Measurements from ENCODE around the gene CDH23. TPM values are rescaled to one million over a fixed set of nuclear protein-coding genes. Genes with fewer than 3 reads are reported as not detected.
A peak's percentile ranks its signal among the peaks of the same experiment; 100 is the strongest.
"Not testable (repeated sequence)": the region's sequence is repeated elsewhere in the genome, so short reads cannot be mapped to it uniquely, and the experiment has no call there.

Gene CDH23
- total and polyA plus RNA-seq, 10 donors: 2.0 to 19.9 (median 11.0) TPM

DNA sequence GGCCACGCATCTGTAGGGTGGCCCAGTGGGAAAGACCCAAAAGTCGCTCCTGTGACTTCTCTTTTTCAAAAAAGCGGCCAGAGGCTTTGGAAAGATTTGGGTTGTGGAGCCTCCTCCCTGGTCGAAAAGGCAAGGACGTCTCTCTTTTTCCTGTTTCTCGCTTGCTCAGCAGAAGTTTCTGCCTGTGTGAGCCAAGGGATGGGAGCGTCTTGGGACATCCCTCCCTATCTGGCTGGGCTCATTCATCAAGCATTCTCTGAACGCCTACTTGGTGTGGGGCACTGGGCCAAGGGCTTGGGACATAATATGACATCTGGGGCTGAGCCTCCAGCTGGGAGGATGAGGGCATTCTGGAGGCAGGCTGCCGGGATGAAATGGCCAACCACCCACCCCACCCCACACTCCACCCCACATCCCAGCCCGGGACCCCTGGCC, 201.9 kb downstream of the CDH23 start:
- peak overlapping the region; percentile 75 to 93 (median 86) for H3K27ac ChIP-seq
- no peak for DNase-seq
- 35 to 54% (median 41%) methylated on average over 10 of the region's 10 CpGs for WGBS, 5 donors
- H3K4me1 ChIP-seq: peaks cover 13 to 60% (median 35%) of the 10 kb centered on the region in 6 donors
- no peaks in the 10 kb centered on the region for H3K27me3 ChIP-seq (replicated peaks in 1 of 7)
- no peaks in the 10 kb centered on the region for H3K36me3 ChIP-seq
- no peaks in the 10 kb centered on the region for H3K9me3 ChIP-seq
- peak overlapping the region in 1 of 8 donors; percentile 21 for H3K4me3 ChIP-seq
- peak in 2 of 3 donors; percentile 44 to 77 for TF ChIP-seq POLR2AphosphoS5 (IDR thresholded peaks at IDR 0.05)
- TF ChIP-seq, protein P1, sequence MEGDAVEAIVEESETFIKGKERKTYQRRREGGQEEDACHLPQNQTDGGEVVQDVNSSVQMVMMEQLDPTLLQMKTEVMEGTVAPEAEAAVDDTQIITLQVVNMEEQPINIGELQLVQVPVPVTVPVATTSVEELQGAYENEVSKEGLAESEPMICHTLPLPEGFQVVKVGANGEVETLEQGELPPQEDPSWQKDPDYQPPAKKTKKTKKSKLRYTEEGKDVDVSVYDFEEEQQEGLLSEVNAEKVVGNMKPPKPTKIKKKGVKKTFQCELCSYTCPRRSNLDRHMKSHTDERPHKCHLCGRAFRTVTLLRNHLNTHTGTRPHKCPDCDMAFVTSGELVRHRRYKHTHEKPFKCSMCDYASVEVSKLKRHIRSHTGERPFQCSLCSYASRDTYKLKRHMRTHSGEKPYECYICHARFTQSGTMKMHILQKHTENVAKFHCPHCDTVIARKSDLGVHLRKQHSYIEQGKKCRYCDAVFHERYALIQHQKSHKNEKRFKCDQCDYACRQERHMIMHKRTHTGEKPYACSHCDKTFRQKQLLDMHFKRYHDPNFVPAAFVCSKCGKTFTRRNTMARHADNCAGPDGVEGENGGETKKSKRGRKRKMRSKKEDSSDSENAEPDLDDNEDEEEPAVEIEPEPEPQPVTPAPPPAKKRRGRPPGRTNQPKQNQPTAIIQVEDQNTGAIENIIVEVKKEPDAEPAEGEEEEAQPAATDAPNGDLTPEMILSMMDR (IDR thresholded peaks at IDR 0.05 in 8 of 11, conservative IDR thresholded peaks at IDR 0.05 in 3 of 11): peak in 1 of 11 experiments; percentile 6
- no peak for TF ChIP-seq POLR2A (IDR thresholded peaks at IDR 0.05)
- intact Hi-C loops (cut with DNase I; ENCODE audit: low total_unique reads): no loop called here

DNA sequence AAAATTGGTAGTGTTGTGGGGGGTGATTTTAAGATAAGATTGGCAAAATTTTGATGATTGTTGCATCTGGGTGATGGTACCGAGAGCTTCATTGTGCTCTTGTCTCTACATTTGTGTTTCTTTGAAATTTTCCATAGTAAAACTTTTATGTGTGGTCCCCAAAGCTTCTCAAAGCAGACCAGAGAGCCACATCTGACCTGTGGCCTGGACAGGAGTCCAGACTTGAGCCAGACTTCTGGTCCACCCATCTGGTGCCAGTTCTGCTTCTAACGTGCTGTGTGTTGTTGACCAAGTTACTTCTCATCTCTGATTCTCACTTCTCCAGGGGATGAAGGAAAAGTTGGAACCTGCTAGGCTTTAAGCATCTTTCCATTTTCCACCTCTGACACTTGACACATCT, 202.8 kb downstream of the CDH23 start:
- Histone ChIP-seq H3K27ac (peak overlapping the region in 6 of 8 donors; percentile 20 to 93 (median 85)), H3K4me1 (peaks cover 13 to 60% (median 34%) of the 10 kb centered on the region in 6 donors), H3K4me3 (no peak overlapping the region), H3K36me3 (no peaks in the 10 kb centered on the region), H3K27me3 (replicated peaks in 1 of 7) (no peaks in the 10 kb centered on the region), H3K9me3 (no peaks in the 10 kb centered on the region)
- intact Hi-C loops (cut with DNase I; ENCODE audit: low total_unique reads): no loop called here
- TF ChIP-seq POLR2AphosphoS5 (IDR thresholded peaks at IDR 0.05) (no peak), POLR2A (IDR thresholded peaks at IDR 0.05) (no peak)
- TF ChIP-seq, protein P1 (IDR thresholded peaks at IDR 0.05 in 8 of 11, conservative IDR thresholded peaks at IDR 0.05 in 3 of 11): no peak
- 72 to 95% (median 82%) methylated on average over 2 of the region's 2 CpGs for WGBS, 5 donors
- no peak for DNase-seq

DNA sequence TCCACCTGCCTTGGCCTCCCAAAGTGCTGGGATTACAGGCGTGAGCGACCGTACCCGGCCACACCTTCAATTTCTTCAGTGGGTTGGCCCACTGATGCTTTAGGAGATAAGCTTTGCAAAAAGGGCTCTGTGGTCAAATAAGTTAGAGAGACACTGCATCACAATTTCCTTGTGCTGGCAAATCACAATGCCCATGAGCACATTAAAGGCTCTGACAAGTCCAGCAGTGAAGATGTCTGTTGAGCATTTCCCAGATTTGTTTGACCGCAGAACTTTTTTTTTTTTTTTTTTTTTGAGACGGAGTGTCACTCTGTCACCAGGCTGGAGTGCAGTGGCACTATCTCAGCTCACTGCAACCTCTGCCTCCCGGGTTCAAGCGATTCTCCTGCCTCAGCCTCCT, 203.5 kb downstream of the CDH23 start:
- intact Hi-C loops (cut with DNase I; ENCODE audit: low total_unique reads); H3K4me3 ChIP-seq; H3K36me3 ChIP-seq; DNase-seq; H3K9me3 ChIP-seq; H3K27me3 ChIP-seq (replicated peaks in 1 of 7): not testable (repeated sequence)
- WGBS, 5 donors: 88 to 92% (median 92%) methylated on average over 8 of the region's 8 CpGs
- H3K4me1 ChIP-seq: peaks cover 13 to 54% (median 32%) of the 10 kb centered on the region in 6 donors
- H3K27ac ChIP-seq: peak overlapping the region in 4 of 8 donors; percentile 18 to 50 (median 44)

DNA sequence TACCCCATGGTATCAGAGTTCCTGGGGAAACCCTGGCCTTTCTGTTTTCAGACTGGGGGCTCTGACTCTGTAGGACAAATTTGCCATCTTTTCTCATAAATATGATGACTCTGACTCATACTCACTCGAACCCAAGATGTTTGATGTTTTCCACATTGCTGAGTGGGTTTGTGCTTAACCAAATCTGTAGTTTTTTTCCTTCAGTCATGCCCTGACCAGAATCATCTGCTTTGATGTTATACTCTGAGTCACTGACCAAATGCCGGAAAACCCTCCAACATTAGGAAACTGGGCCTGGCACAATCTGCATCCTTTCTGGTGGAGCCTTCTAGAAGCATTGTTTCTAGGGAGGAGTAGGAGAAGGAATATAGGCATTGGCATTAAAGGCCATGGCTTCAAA, 204.1 kb downstream of the CDH23 start:
- no peak for DNase-seq
- no peak for TF ChIP-seq POLR2AphosphoS5 (IDR thresholded peaks at IDR 0.05)
- TF ChIP-seq, protein P1 (IDR thresholded peaks at IDR 0.05 in 8 of 11, conservative IDR thresholded peaks at IDR 0.05 in 3 of 11): no peak
- TF ChIP-seq POLR2A (IDR thresholded peaks at IDR 0.05): no peak
- Histone ChIP-seq H3K4me3 (no peak overlapping the region), H3K27me3 (replicated peaks in 1 of 7) (no peaks in the 10 kb centered on the region), H3K27ac (peak overlapping the region in 4 of 8 donors; percentile 18 to 50 (median 44)), H3K36me3 (no peaks in the 10 kb centered on the region), H3K4me1 (peaks cover 13 to 48% (median 32%) of the 10 kb centered on the region in 6 donors), H3K9me3 (no peaks in the 10 kb centered on the region)
- intact Hi-C loops (cut with DNase I; ENCODE audit: low total_unique reads): no loop called here
- 59 to 78% (median 68%) methylated on average over 2 of the region's 2 CpGs for WGBS, 5 donors
